ENCODE measurements around the gene ETV6.

GRCh38 chr12:11701433-11701832 is 52.0 kb downstream of the ETV6 start:
- TF ChIP-seq POLR2A (IDR thresholded peaks at IDR 0.05; ENCODE audit: low read length) (no peak), GATA1 (IDR thresholded peaks at IDR 0.05; ENCODE audit: low read depth, low read length) (no peak)

Measured in erythroblast (primary cell).